Tibial artery (tissue), 4 donors: ENCODE results near the gene ANO7.

Experiments
- DNase-seq, 2 donors: peaks; one replicate each; pipeline ENCODE4 v3.0.0-alpha.2; 2019
- H3K27ac ChIP-seq, 2 donors: fragments of 200-600 bp; sonication (generic) in 1 of 2; 1 replicate in 1 of 2; 2 replicates in 1 of 2; pipeline ENCODE4 v1.5.1; 2018 to 2019; ENCODE audit warnings: mild to moderate bottlenecking in 1 of 2
- H3K27me3 ChIP-seq, 2 donors: fragments of 200-600 bp; sonication (generic) in 1 of 2; one replicate each; pipeline versions ENCODE4 v1.5.1 to v1.6.0; 2016 to 2019
- H3K36me3 ChIP-seq, 3 donors: fragments of 200-600 bp; sonication (generic) in 2 of 3; one replicate each; pipeline ENCODE4 v1.5.1; 2016 to 2019; ENCODE audit warnings: mild to moderate bottlenecking in 2 of 3
- H3K4me1 ChIP-seq, 4 donors: fragments of 200-600 bp; sonication (generic) in 2 of 4; 1 replicate in 3 of 4; 2 replicates in 1 of 4; pipeline ENCODE4 v1.5.1; 2016 to 2019
- H3K4me3 ChIP-seq, 2 donors: fragments of 200-600 bp; sonication (generic) in 1 of 2; 1 replicate in 1 of 2; 2 replicates in 1 of 2; pipeline ENCODE4 v1.5.1; 2018 to 2019; ENCODE audit warnings: mild to moderate bottlenecking in 2 of 2
- H3K9me3 ChIP-seq, 3 donors: fragments of 200-600 bp; sonication (generic) in 1 of 3; one replicate each; pipeline ENCODE4 v1.5.1; 2016 to 2019
- CTCF ChIP-seq, 2 experiments: fragments of 200-600 bp in 1 of 2; fragments of 450-650 bp in 1 of 2; IDR thresholded peaks; one replicate each; pipeline ENCODE4 v1.5.1; 2017 to 2019; ENCODE audit warnings: antibody characterized with exemption in 2 of 2, mild to moderate bottlenecking in 1 of 2, moderate library complexity in 1 of 2
- intact Hi-C: fragments of 100-400 bp; cut with DNase I; formaldehyde crosslinking; loops from one replicate; pipeline ENCODE4 v1.15.0; 2023; ENCODE audit warnings: low total_unique reads

Gene ANO7

GRCh38 chr2:241255542-241256167, 67.2 kb downstream of the ANO7 start:
- Histone ChIP-seq H3K4me1 (no peaks in the 10 kb centered on the region), H3K9me3 (no peaks in the 10 kb centered on the region), H3K4me3 (no peak overlapping the region), H3K36me3 (peaks cover 84 to 99% (median 89%) of the 10 kb centered on the region in 3 donors), H3K27ac (no peak overlapping the region), H3K27me3 (no peaks in the 10 kb centered on the region)
- TF ChIP-seq CTCF (IDR thresholded peaks at IDR 0.05) = no peak
- intact Hi-C loops = no loop called here
- no peak for DNase-seq

GRCh38 chr2:241256168-241256545, 67.7 kb downstream of the ANO7 start:
- intact Hi-C loops = no loop called here
- no peaks in the 10 kb centered on the region for H3K4me1 ChIP-seq

DNA sequence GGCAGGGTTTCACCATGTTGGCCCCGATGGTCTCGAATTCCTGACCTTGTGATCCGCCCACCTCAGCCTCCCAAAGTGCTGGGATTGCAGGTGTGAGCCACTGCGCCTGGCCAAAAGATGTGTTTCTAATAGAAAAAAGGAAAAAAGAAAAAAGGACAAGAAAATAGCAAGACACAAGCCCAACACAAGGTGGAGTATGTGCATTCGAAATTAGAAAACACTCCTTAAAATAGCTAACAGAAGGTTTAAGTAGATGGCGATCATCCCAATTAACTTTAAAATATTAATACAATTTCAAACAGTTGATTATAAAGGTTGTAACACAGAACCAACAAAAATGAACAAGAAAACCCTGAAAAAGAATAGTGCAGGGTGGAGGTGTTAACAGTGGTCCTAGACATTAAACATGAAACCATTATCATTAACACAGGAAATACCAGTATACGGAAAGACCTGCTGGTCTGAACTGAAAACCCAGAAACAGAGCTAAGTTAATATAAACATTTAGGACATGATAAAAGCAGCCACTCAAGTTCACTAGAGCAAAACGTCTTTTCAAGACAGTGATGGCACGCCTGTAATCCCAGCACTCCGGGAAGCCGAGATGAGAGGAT, 69.0 kb downstream of the ANO7 start:
- Histone ChIP-seq H3K9me3 (no peaks in the 10 kb centered on the region), H3K27ac (no peak overlapping the region), H3K27me3 (no peaks in the 10 kb centered on the region), H3K36me3 (peaks cover 84 to 99% (median 89%) of the 10 kb centered on the region in 3 donors), H3K4me1 (no peaks in the 10 kb centered on the region), H3K4me3 (no peak overlapping the region)
- DNase-seq = no peak
- TF ChIP-seq CTCF (IDR thresholded peaks at IDR 0.05) = peak in 1 of 2 experiments; percentile 5
- intact Hi-C loops = no loop called here

More at GRCh38 chr2:241256168-241256545, 67.7 kb downstream of the ANO7 start:
- Histone ChIP-seq H3K4me3 (no peak overlapping the region), H3K27me3 (no peaks in the 10 kb centered on the region), H3K9me3 (no peaks in the 10 kb centered on the region), H3K27ac (no peak overlapping the region), H3K36me3 (peaks cover 84 to 99% (median 89%) of the 10 kb centered on the region in 3 donors)
- no peak for DNase-seq
- TF ChIP-seq CTCF (IDR thresholded peaks at IDR 0.05) = no peak

- Histone ChIP-seq H3K4me1 (no peaks in the 10 kb centered on the region), H3K27ac (no peak overlapping the region), H3K4me3 (no peak overlapping the region), H3K27me3 (no peaks in the 10 kb centered on the region), H3K36me3 (peaks cover 84 to 99% (median 89%) of the 10 kb centered on the region in 3 donors), H3K9me3 (no peaks in the 10 kb centered on the region)
- DNase-seq = no peak
- no peak for TF ChIP-seq CTCF (IDR thresholded peaks at IDR 0.05)
- intact Hi-C loops = no loop called here
Measured at GRCh38 chr2:241258505-241259280, 70.2 kb downstream of the ANO7 start.

- no peak for TF ChIP-seq CTCF (IDR thresholded peaks at IDR 0.05)
- Histone ChIP-seq H3K27me3 (no peaks in the 10 kb centered on the region), H3K9me3 (no peaks in the 10 kb centered on the region), H3K4me1 (no peaks in the 10 kb centered on the region), H3K4me3 (no peak overlapping the region), H3K36me3 (peaks cover 80 to 99% (median 88%) of the 10 kb centered on the region in 3 donors), H3K27ac (no peak overlapping the region)
- intact Hi-C loops = no loop called here
- no peak for DNase-seq
Measured at GRCh38 chr2:241260911-241261310, 72.4 kb downstream of the ANO7 start.
